Adrenal gland (tissue), 12 donors: Measurements from ENCODE around the gene INO80D. TPM values are rescaled to one million over a fixed set of nuclear protein-coding genes. Genes with fewer than 3 reads are reported as not detected.
"Not testable (repeated sequence)": the region's sequence is repeated elsewhere in the genome, so short reads cannot be mapped to it uniquely, and the experiment has no call there.

Source experiments
- DNase-seq, 7 donors: peaks; one replicate each; pipeline ENCODE4 v3.0.0-alpha.2; 2019 to 2020
- H3K27ac ChIP-seq, 5 donors: fragments of 200-600 bp; sonication (generic) in 4 of 5; 1 replicate in 3 of 5; 2 replicates in 2 of 5; pipeline versions ENCODE4 v1.5.1 to v1.8.0; 2016 to 2020; ENCODE audit warnings: mild to moderate bottlenecking in 1 of 5
- H3K27me3 ChIP-seq: fragments of 200-600 bp; 2 replicates; pipeline ENCODE4 v1.8.0; 2021
- H3K36me3 ChIP-seq, 2 donors: fragments of 200-600 bp; replicated peaks in 1 of 2; 1 replicate in 1 of 2; 2 replicates in 1 of 2; pipeline versions ENCODE4 v1.5.1 to v1.8.0; 2018 to 2022
- H3K4me1 ChIP-seq, 2 donors: fragments of 200-600 bp; replicated peaks in 1 of 2; 1 replicate in 1 of 2; 2 replicates in 1 of 2; pipeline versions ENCODE4 v1.5.1 to v1.8.0; 2018 to 2021
- H3K4me3 ChIP-seq, 4 donors: fragments of 200-600 bp; sonication (generic) in 3 of 4; one replicate each; pipeline ENCODE4 v1.5.1; 2016 to 2018
- H3K9me3 ChIP-seq, 3 donors: fragments of 200-600 bp; sonication (generic) in 1 of 3; replicated peaks in 1 of 3; 1 replicate in 2 of 3; 2 replicates in 1 of 3; pipeline versions ENCODE4 v1.5.1 to v1.8.0; 2016 to 2021
- CTCF ChIP-seq, 6 experiments: fragments of 450-650 bp in 4 of 6; fragments of 200-600 bp in 2 of 6; sonication (generic) in 1 of 6; IDR thresholded peaks; 1 replicate in 5 of 6; 2 replicates in 1 of 6; pipeline versions ENCODE4 v1.5.1 to v1.8.0; 2016 to 2021; ENCODE audit warnings: antibody characterized with exemption in 6 of 6, mild to moderate bottlenecking in 2 of 6, moderate library complexity in 1 of 6
- POLR2A ChIP-seq, 2 donors: fragments of 450-650 bp; IDR thresholded peaks; one replicate each; pipeline ENCODE4 v1.6.1; 2017; ENCODE audit warnings: antibody characterized with exemption in 2 of 2, mild to moderate bottlenecking in 2 of 2, moderate library complexity in 1 of 2
- WGBS, 4 donors: extraction: QIAGEN DNeasy Blood & Tissue Kit in 2 of 4; methylation state at CpG; one replicate each; pipeline versions ENCODE4 v1.1.5 to v1.1.7; 2013 to 2017; 5-methylcytosine and 5-hydroxymethylcytosine counted together
- intact Hi-C, 2 donors: fragments of 100-400 bp; cut with DNase I; formaldehyde crosslinking; loops; one replicate each; pipeline versions ENCODE4 v1.14.1 to v1.15.0; 2022 to 2023
- polyA plus RNA-seq, 3 donors: library from polyadenylated mRNA; stranded (reverse); fragments of 200-250 nt in 2 of 3; fragments of 350-450 nt in 1 of 3; fragmentation: Illumina TruSeq in 1 of 3; extraction: RNeasy Lipid Tissue Mini Kit (QIAGEN cat#74804) in 1 of 3; gene quantifications; one replicate each; pipeline ENCODE4 v1.2.3, GENCODE V29; 2013 to 2014
- total RNA-seq, 9 donors: library from RNA; depleted of rRNA in 4 of 9; stranded (reverse); fragments of >200 nt in 4 of 9; fragments of 120-200 nt in 1 of 9; fragmentation: NEBNext Ultra II Directional in 1 of 9; extraction: Animal tissue kit (Norgen Biotek cat#: 25700) in 1 of 9; gene quantifications; one replicate each; pipeline versions ENCODE4 v1.1.0 to v1.2.4, GENCODE V29; 2013 to 2023
- donor health status: healthy with polysubstance abuse.
- donor health status: Bipolar disorder and iron deficiency.
- donor health status: DM: yes; HTN: yes; CAD: no.
- donor health status: DM: no; HTN: no; CAD: no.
- donor health status: DM: no; HTN: no; CAD: no.
- donor health status: DM: yes; HTN: yes; CAD: no.

The INO80D gene
- total and polyA plus RNA-seq, 12 donors = 2.7 to 24.6 (median 14.1) TPM

- intact Hi-C loops = no loop called here
- no peak for DNase-seq
- WGBS, 4 donors = 98 to 100% (median 98%) methylated on average over 2 of the region's 2 CpGs
- H3K27ac ChIP-seq = no peak overlapping the region
- no peaks in the 10 kb centered on the region for H3K9me3 ChIP-seq
- H3K4me3 ChIP-seq = no peak overlapping the region
- H3K36me3 ChIP-seq = peaks cover 0 to 4% of the 10 kb centered on the region in 2 donors
- H3K4me1 ChIP-seq = no peaks in the 10 kb centered on the region
- no peak for TF ChIP-seq CTCF (IDR thresholded peaks at IDR 0.05)
- TF ChIP-seq POLR2A (IDR thresholded peaks at IDR 0.05) = no peak
- H3K27me3 ChIP-seq = no peaks in the 10 kb centered on the region
Observed at GRCh38 chr2:205994344-205994743, 91.6 kb downstream of the INO80D start.

- no peak for TF ChIP-seq CTCF (IDR thresholded peaks at IDR 0.05)
- TF ChIP-seq POLR2A (IDR thresholded peaks at IDR 0.05) = no peak
- no peak overlapping the region for H3K27ac ChIP-seq
- intact Hi-C loops = no loop called here
- DNase-seq = no peak
- no peaks in the 10 kb centered on the region for H3K36me3 ChIP-seq
- H3K4me1 ChIP-seq = no peaks in the 10 kb centered on the region
- H3K9me3 ChIP-seq = no peaks in the 10 kb centered on the region
- no peaks in the 10 kb centered on the region for H3K27me3 ChIP-seq
- WGBS, 4 donors = 92 to 97% (median 93%) methylated on average over 2 of the region's 2 CpGs
- H3K4me3 ChIP-seq = no peak overlapping the region
Observed at GRCh38 chr2:205990104-205990503, 95.9 kb downstream of the INO80D start.

GRCh38 chr2:205989271-205990071 is 96.5 kb downstream of the INO80D start:
- no peak for DNase-seq
- Histone ChIP-seq H3K9me3 (no peaks in the 10 kb centered on the region), H3K36me3 (no peaks in the 10 kb centered on the region), H3K27ac (no peak overlapping the region), H3K4me3 (no peak overlapping the region), H3K4me1 (no peaks in the 10 kb centered on the region), H3K27me3 (no peaks in the 10 kb centered on the region)
- TF ChIP-seq CTCF (IDR thresholded peaks at IDR 0.05) (no peak), POLR2A (IDR thresholded peaks at IDR 0.05) (no peak)
- 83 to 92% (median 85%) methylated on average over 11 of the region's 11 CpGs for WGBS, 4 donors
- intact Hi-C loops = no loop called here

GRCh38 chr2:205988681-205989080 is 97.3 kb downstream of the INO80D start:
- H3K4me1 ChIP-seq, H3K27ac ChIP-seq, H3K9me3 ChIP-seq, intact Hi-C loops, DNase-seq, H3K4me3 ChIP-seq, H3K27me3 ChIP-seq, H3K36me3 ChIP-seq: not testable (repeated sequence)
- WGBS, 4 donors = 93 to 98% (median 96%) methylated on average over 1 of the region's 1 CpG

GRCh38 chr2:205988274-205988673 is 97.7 kb downstream of the INO80D start:
- Histone ChIP-seq H3K4me3 (no peak overlapping the region), H3K27ac (no peak overlapping the region), H3K9me3 (no peaks in the 10 kb centered on the region), H3K4me1 (no peaks in the 10 kb centered on the region), H3K36me3 (no peaks in the 10 kb centered on the region), H3K27me3 (no peaks in the 10 kb centered on the region)
- intact Hi-C loops = no loop called here
- DNase-seq = no peak
- 90 to 94% (median 92%) methylated on average over 6 of the region's 6 CpGs for WGBS, 4 donors
- TF ChIP-seq POLR2A (IDR thresholded peaks at IDR 0.05) = no peak
- TF ChIP-seq CTCF (IDR thresholded peaks at IDR 0.05) = no peak

GRCh38 chr2:205986334-205986733 is 99.6 kb downstream of the INO80D start:
- 92 to 96% (median 94%) methylated on average over 9 of the region's 9 CpGs for WGBS, 4 donors
- H3K4me1 ChIP-seq, H3K36me3 ChIP-seq, DNase-seq, H3K4me3 ChIP-seq, H3K9me3 ChIP-seq, H3K27me3 ChIP-seq, H3K27ac ChIP-seq, intact Hi-C loops: not testable (repeated sequence)
